Parathyroid adenoma (tissue), 2 donors: ENCODE results near the gene KY.

ENCODE experiments used
- H2AFZ ChIP-seq: fragments of 300-600 bp; sonication (generic); one replicate; pipeline ENCODE4 v1.7.0; 2017; ENCODE audit warnings: antibody characterized with exemption, mild to moderate bottlenecking
- H3K27ac ChIP-seq: fragments of 300-600 bp; sonication (generic); one replicate; pipeline ENCODE4 v1.7.0; 2017
- H3K27me3 ChIP-seq: fragments of 300-600 bp; sonication (generic); one replicate; pipeline ENCODE4 v1.7.0; 2017; ENCODE audit warnings: low read length; ENCODE audit not compliant: control insufficient read depth, insufficient read depth
- H3K36me3 ChIP-seq: fragments of 300-600 bp; sonication (generic); one replicate; pipeline ENCODE4 v1.7.0; 2017; ENCODE audit warnings: low read length; ENCODE audit not compliant: control insufficient read depth, insufficient read depth
- H3K4me1 ChIP-seq: fragments of 300-600 bp; sonication (generic); one replicate; pipeline ENCODE4 v1.7.0; 2017; ENCODE audit warnings: control low read depth
- H3K4me2 ChIP-seq: fragments of 300-600 bp; sonication (generic); one replicate; pipeline ENCODE4 v1.7.0; 2017; ENCODE audit warnings: low read length
- H3K4me3 ChIP-seq: fragments of 300-600 bp; sonication (generic); one replicate; pipeline ENCODE4 v1.7.0; 2017; ENCODE audit warnings: low read depth, low read length
- H3K79me2 ChIP-seq: fragments of 300-600 bp; sonication (generic); one replicate; pipeline ENCODE4 v1.7.0; 2017; ENCODE audit warnings: control low read depth
- H3K9ac ChIP-seq: fragments of 300-600 bp; sonication (generic); one replicate; pipeline ENCODE4 v1.7.0; 2017; ENCODE audit warnings: mild to moderate bottlenecking
- H3K9me3 ChIP-seq: fragments of 300-600 bp; sonication (generic); one replicate; pipeline ENCODE4 v1.7.0; 2017; ENCODE audit warnings: low read length; ENCODE audit not compliant: control insufficient read depth
- CTCF ChIP-seq: fragments of 300-600 bp; sonication (generic); IDR thresholded peaks from one replicate; pipeline ENCODE4 v1.7.0; 2017; ENCODE audit warnings: antibody characterized with exemption, mild to moderate bottlenecking
- donor health status: primary hyperparathyroidism.

KY gene

GRCh38 chr3:134640378-134640777, 10.4 kb downstream of the KY start:
- Histone ChIP-seq H3K36me3 (no peaks in the 10 kb centered on the region), H3K9me3 (no peaks in the 10 kb centered on the region), H2AFZ (no peak overlapping the region), H3K27me3 (no peaks in the 10 kb centered on the region), H3K4me2 (no peak overlapping the region), H3K4me1 (peaks cover 13% of the 10 kb centered on the region), H3K27ac (no peak overlapping the region), H3K9ac (no peak overlapping the region), H3K79me2 (no peaks in the 10 kb centered on the region), H3K4me3 (no peak overlapping the region)
- no peak for TF ChIP-seq CTCF

- TF ChIP-seq CTCF: no peak
- no peaks in the 10 kb centered on the region for H3K79me2 ChIP-seq
- no peak overlapping the region for H3K4me3 ChIP-seq
- no peak overlapping the region for H2AFZ ChIP-seq
- peaks cover 13% of the 10 kb centered on the region for H3K4me1 ChIP-seq
- H3K9ac ChIP-seq: no peak overlapping the region
- H3K27ac ChIP-seq: no peak overlapping the region
- no peaks in the 10 kb centered on the region for H3K9me3 ChIP-seq
- H3K4me2 ChIP-seq: no peak overlapping the region
- H3K36me3 ChIP-seq: no peaks in the 10 kb centered on the region
- H3K27me3 ChIP-seq: no peaks in the 10 kb centered on the region
Observed at GRCh38 chr3:134638385-134639030, 12.3 kb downstream of the KY start.

GRCh38 chr3:134636406-134636805, 14.4 kb downstream of the KY start:
- Histone ChIP-seq H3K4me3 (no peak overlapping the region), H3K79me2 (no peaks in the 10 kb centered on the region), H3K9ac (no peak overlapping the region), H2AFZ (no peak overlapping the region), H3K36me3 (no peaks in the 10 kb centered on the region), H3K27me3 (no peaks in the 10 kb centered on the region), H3K4me1 (peaks cover 13% of the 10 kb centered on the region), H3K4me2 (no peak overlapping the region), H3K27ac (no peak overlapping the region), H3K9me3 (no peaks in the 10 kb centered on the region)
- TF ChIP-seq CTCF: no peak

DNA sequence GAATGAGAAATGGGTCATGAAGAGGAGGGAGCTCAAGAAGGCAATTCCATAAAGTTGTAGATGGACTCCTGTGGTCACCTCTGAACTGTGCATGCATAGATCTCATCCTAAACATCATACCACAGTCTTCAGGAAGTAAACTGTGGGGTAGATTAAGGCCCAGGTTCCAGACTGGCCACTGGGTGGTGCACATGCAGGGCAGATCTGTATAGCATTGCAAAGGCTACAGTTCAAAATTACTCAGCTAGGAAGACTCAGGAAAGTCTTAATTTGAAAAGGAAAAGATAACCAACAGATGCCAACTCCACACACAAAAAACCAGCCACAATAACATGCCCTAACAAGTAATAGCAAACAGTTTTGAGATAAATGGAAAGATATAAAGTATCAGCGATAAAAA, 20.3 kb downstream of the KY start:
- Histone ChIP-seq H3K79me2 (no peaks in the 10 kb centered on the region), H3K4me1 (no peaks in the 10 kb centered on the region)

More for the DNA sequence above, 20.3 kb downstream of the KY start:
- H3K4me2 ChIP-seq: no peak overlapping the region
- no peaks in the 10 kb centered on the region for H3K36me3 ChIP-seq
- TF ChIP-seq CTCF: no peak
- no peak overlapping the region for H3K27ac ChIP-seq
- H3K27me3 ChIP-seq: no peaks in the 10 kb centered on the region
- H2AFZ ChIP-seq: no peak overlapping the region
- H3K9ac ChIP-seq: no peak overlapping the region
- no peak overlapping the region for H3K4me3 ChIP-seq
- H3K9me3 ChIP-seq: no peaks in the 10 kb centered on the region
